Measurements from ENCODE around the gene NLGN4X. TPM values are rescaled to one million over a fixed set of nuclear protein-coding genes. Genes with fewer than 3 reads are reported as not detected.
A peak's percentile ranks its signal among the peaks of the same experiment; 100 is the strongest.

Gene NLGN4X
- total and polyA plus RNA-seq, 2 donors from 2014 or later, result 0.41 to 5.6 TPM

GRCh38 chrX:5958523-5958922 lies 270.1 kb downstream of the NLGN4X start:
- intact Hi-C loops (cut with DNase I), result no loop called here
- Histone ChIP-seq H3K4me3 (ENCODE audit: low read length in 3 of 3) (no peak overlapping the region), H3K4me1 (ENCODE audit: control insufficient read depth in 2 of 3, insufficient read depth in 2 of 3, low read depth in 1 of 3, low read length in 3 of 3) (no peaks in the 10 kb centered on the region), H3K36me3 (ENCODE audit: control insufficient read depth in 2 of 3, insufficient read depth in 3 of 3, low read length in 3 of 3) (no peaks in the 10 kb centered on the region), H3K9me3 (ENCODE audit: control insufficient read depth in 2 of 3, insufficient read depth in 1 of 3, low read length in 3 of 3) (no peaks in the 10 kb centered on the region), H3K27me3 (ENCODE audit: control insufficient read depth, insufficient read depth, low read length) (no peaks in the 10 kb centered on the region), H3K27ac (ENCODE audit: low read depth in 2 of 2, low read length in 2 of 2) (no peak overlapping the region), H3K9ac (ENCODE audit: low read length in 3 of 3) (no peak overlapping the region)
- no peak for TF ChIP-seq CTCF (IDR thresholded peaks at IDR 0.05; ENCODE audit: borderline replicate concordance, extremely low read depth, insufficient read depth)
- DNase-seq (no peak), FAIRE-seq (no peak)

- Histone ChIP-seq H3K9ac (ENCODE audit: low read length in 3 of 3) (no peak overlapping the region), H3K4me3 (ENCODE audit: low read length in 3 of 3) (no peak overlapping the region), H3K27me3 (ENCODE audit: control insufficient read depth, insufficient read depth, low read length) (no peaks in the 10 kb centered on the region), H3K36me3 (ENCODE audit: control insufficient read depth in 2 of 3, insufficient read depth in 3 of 3, low read length in 3 of 3) (no peaks in the 10 kb centered on the region), H3K4me1 (ENCODE audit: control insufficient read depth in 2 of 3, insufficient read depth in 2 of 3, low read depth in 1 of 3, low read length in 3 of 3) (no peaks in the 10 kb centered on the region), H3K9me3 (ENCODE audit: control insufficient read depth in 2 of 3, insufficient read depth in 1 of 3, low read length in 3 of 3) (no peaks in the 10 kb centered on the region), H3K27ac (ENCODE audit: low read depth in 2 of 2, low read length in 2 of 2) (no peak overlapping the region)
- TF ChIP-seq CTCF (IDR thresholded peaks at IDR 0.05; ENCODE audit: borderline replicate concordance, extremely low read depth, insufficient read depth), result no peak
- intact Hi-C loops (cut with DNase I), result no loop called here
- DNase-seq (no peak), FAIRE-seq (no peak)
Measured at GRCh38 chrX:5957506-5957905, 271.2 kb downstream of the NLGN4X start.

GRCh38 chrX:5936438-5936837 lies 292.2 kb downstream of the NLGN4X start:
- intact Hi-C loops (cut with DNase I), result no loop called here
- Histone ChIP-seq H3K27ac (ENCODE audit: low read depth in 2 of 2, low read length in 2 of 2) (no peak overlapping the region), H3K27me3 (ENCODE audit: control insufficient read depth, insufficient read depth, low read length) (no peaks in the 10 kb centered on the region), H3K4me3 (ENCODE audit: low read length in 3 of 3) (no peak overlapping the region), H3K36me3 (ENCODE audit: control insufficient read depth in 2 of 3, insufficient read depth in 3 of 3, low read length in 3 of 3) (no peaks in the 10 kb centered on the region), H3K4me1 (ENCODE audit: control insufficient read depth in 2 of 3, insufficient read depth in 2 of 3, low read depth in 1 of 3, low read length in 3 of 3) (no peaks in the 10 kb centered on the region), H3K9ac (ENCODE audit: low read length in 3 of 3) (no peak overlapping the region), H3K9me3 (ENCODE audit: control insufficient read depth in 2 of 3, insufficient read depth in 1 of 3, low read length in 3 of 3) (no peaks in the 10 kb centered on the region)
- no peak for TF ChIP-seq CTCF (IDR thresholded peaks at IDR 0.05; ENCODE audit: borderline replicate concordance, extremely low read depth, insufficient read depth)
- DNase-seq (peak in 2 of 5 donors; percentile 31 to 43), FAIRE-seq (peak; percentile 42)

GRCh38 chrX:5928224-5928623 lies 300.4 kb downstream of the NLGN4X start:
- H3K27ac ChIP-seq (ENCODE audit: low read depth in 2 of 2, low read length in 2 of 2), result no peak overlapping the region
- no peaks in the 10 kb centered on the region for H3K9me3 ChIP-seq (ENCODE audit: control insufficient read depth in 2 of 3, insufficient read depth in 1 of 3, low read length in 3 of 3)
- FAIRE-seq, result no peak
- DNase-seq, result no peak
- no peak for TF ChIP-seq CTCF (IDR thresholded peaks at IDR 0.05; ENCODE audit: borderline replicate concordance, extremely low read depth, insufficient read depth)
- no peak overlapping the region for H3K4me3 ChIP-seq (ENCODE audit: low read length in 3 of 3)
- H3K27me3 ChIP-seq (ENCODE audit: control insufficient read depth, insufficient read depth, low read length), result no peaks in the 10 kb centered on the region
- H3K36me3 ChIP-seq (ENCODE audit: control insufficient read depth in 2 of 3, insufficient read depth in 3 of 3, low read length in 3 of 3), result no peaks in the 10 kb centered on the region
- intact Hi-C loops (cut with DNase I), result no loop called here
- no peaks in the 10 kb centered on the region for H3K4me1 ChIP-seq (ENCODE audit: control insufficient read depth in 2 of 3, insufficient read depth in 2 of 3, low read depth in 1 of 3, low read length in 3 of 3)
- H3K9ac ChIP-seq (ENCODE audit: low read length in 3 of 3), result no peak overlapping the region

All from kidney (tissue), 14 donors.